ENCODE results near the gene KCNJ16. TPM values are rescaled to one million over a fixed set of nuclear protein-coding genes. Genes with fewer than 3 reads are reported as not detected.
A peak's percentile ranks its signal among the peaks of the same experiment; 100 is the strongest.

The KCNJ16 gene
- total RNA-seq, 2 donors from 2014 or later: 53.4 to 58.6 TPM

DNA sequence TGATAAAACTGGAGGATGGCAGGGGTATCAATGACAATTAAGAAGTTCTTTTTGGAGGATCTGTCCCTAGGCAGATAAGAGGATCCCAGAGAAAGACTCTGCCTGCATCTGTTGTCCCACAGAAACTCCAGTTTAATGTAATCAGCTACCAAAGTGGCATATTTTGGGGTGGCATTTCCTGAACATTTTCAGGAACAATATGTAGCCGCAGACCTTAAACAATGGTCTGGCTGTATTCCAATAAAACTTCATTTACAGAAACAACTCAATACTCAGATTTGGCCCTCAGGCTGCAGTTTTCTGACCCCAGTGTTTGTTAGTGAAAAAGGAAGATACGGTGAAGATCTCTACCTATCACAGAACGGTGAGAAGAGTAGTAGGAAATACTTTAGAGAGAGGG, 46.1 kb downstream of the KCNJ16 start:
- intact Hi-C loops (cut with DNase I): no loop called here
- DNase-seq: no peak
- Histone ChIP-seq H3K36me3 (replicated peaks in 1 of 2; ENCODE audit: insufficient read depth in 1 of 2, low read depth in 2 of 2) (no peaks in the 10 kb centered on the region), H3K4me1 (peaks cover 19% of the 10 kb centered on the region), H3K9me3 (no peaks in the 10 kb centered on the region), H3K27me3 (no peaks in the 10 kb centered on the region), H3K4me3 (no peak overlapping the region), H3K27ac (no peak overlapping the region)
- TF ChIP-seq, protein P1, sequence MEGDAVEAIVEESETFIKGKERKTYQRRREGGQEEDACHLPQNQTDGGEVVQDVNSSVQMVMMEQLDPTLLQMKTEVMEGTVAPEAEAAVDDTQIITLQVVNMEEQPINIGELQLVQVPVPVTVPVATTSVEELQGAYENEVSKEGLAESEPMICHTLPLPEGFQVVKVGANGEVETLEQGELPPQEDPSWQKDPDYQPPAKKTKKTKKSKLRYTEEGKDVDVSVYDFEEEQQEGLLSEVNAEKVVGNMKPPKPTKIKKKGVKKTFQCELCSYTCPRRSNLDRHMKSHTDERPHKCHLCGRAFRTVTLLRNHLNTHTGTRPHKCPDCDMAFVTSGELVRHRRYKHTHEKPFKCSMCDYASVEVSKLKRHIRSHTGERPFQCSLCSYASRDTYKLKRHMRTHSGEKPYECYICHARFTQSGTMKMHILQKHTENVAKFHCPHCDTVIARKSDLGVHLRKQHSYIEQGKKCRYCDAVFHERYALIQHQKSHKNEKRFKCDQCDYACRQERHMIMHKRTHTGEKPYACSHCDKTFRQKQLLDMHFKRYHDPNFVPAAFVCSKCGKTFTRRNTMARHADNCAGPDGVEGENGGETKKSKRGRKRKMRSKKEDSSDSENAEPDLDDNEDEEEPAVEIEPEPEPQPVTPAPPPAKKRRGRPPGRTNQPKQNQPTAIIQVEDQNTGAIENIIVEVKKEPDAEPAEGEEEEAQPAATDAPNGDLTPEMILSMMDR (IDR thresholded peaks at IDR 0.05): no peak
- TF ChIP-seq POLR2A (IDR thresholded peaks at IDR 0.05): no peak
- ATAC-seq: no peak
- WGBS, 2 donors: 77 to 79% methylated on average over 3 of the region's 3 CpGs

DNA sequence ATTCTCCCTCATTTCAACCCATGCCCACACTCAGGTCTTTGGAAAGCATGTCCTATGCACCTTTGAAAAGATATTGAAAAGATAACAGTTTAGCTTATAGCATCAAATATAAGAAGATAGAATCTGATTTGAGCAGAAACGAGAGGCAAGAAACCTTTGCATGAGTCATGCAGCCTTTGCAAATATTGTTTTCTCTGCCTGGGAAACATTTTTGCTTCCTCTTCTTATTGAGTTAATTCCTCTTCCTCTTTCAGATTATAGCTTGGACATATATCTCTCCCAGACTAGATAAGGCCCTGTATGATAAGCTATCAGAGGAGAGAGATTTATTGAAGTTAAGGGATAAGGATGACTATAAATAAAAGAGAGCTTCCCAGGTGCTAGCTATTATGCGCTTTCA, 48.2 kb downstream of the KCNJ16 start:
- Histone ChIP-seq H3K27me3 (no peaks in the 10 kb centered on the region), H3K4me3 (no peak overlapping the region), H3K27ac (no peak overlapping the region), H3K4me1 (peaks cover 19% of the 10 kb centered on the region), H3K9me3 (no peaks in the 10 kb centered on the region), H3K36me3 (replicated peaks in 1 of 2; ENCODE audit: insufficient read depth in 1 of 2, low read depth in 2 of 2) (no peaks in the 10 kb centered on the region)
- intact Hi-C loops (cut with DNase I): no loop called here
- TF ChIP-seq, protein P1 (IDR thresholded peaks at IDR 0.05): no peak
- TF ChIP-seq POLR2A (IDR thresholded peaks at IDR 0.05): no peak
- no peak for ATAC-seq
- 64 to 69% methylated on average over 2 of the region's 2 CpGs for WGBS, 2 donors
- DNase-seq: no peak

DNA sequence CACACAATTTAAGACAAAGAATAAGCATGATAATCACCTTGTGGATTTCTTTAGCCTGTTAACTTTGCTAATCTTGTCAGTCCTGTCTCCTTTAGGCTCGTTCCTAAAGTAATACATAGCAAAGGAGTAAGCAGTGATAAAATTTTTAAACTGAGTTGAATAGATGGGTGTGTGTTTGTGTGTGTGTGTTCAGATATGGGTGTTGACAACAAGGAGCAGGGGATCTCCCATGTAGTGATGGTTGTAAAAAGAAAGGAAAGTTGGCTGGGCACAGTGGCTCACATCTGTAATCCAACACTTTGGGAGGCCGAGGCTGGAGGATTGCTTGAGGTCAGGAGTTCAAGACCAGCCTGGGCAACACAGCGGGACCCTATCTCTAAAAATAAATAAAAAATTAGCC, 49.7 kb downstream of the KCNJ16 start:
- H3K27ac ChIP-seq: no peak overlapping the region
- DNase-seq (no peak), ATAC-seq (no peak)
- H3K36me3 ChIP-seq (replicated peaks in 1 of 2; ENCODE audit: insufficient read depth in 1 of 2, low read depth in 2 of 2): no peaks in the 10 kb centered on the region
- intact Hi-C loops (cut with DNase I): no loop called here
- H3K4me3 ChIP-seq: no peak overlapping the region
- H3K9me3 ChIP-seq: no peaks in the 10 kb centered on the region
- WGBS, 2 donors: 73 to 81% methylated on average over 3 of the region's 3 CpGs
- TF ChIP-seq POLR2A (IDR thresholded peaks at IDR 0.05): no peak
- TF ChIP-seq, protein P1 (IDR thresholded peaks at IDR 0.05): no peak
- H3K4me1 ChIP-seq: peaks cover 11% of the 10 kb centered on the region
- H3K27me3 ChIP-seq: no peaks in the 10 kb centered on the region

DNA sequence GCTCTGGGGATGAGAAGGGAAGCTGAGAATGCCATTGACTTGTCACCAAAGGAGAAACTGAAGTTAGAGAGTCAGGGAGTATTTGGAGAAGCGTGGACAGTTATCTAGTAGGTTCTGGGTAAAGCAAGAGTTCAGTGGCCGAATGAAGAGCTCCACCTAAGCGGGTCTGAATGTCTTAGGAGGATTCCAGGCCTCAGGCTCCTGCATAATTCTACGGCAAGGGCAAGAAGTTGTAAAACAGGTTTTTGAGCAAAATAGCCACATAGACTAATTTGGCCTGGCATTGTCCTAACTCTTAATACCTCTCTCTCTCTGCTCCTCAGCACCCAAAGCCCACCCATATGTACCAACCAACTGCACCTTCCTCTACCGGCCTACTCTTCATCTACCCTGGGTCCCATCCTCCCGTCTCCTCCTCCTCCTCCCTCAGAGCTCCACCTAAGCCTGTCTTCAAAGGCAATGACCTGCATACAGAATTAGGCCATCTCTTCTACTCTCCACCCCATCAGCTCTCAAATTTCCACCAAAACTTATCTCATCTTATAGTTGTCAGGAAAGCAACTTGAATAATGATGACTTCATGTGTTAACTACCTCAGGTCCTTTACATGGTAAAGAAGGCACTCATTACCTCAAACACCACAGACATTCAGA, 52.3 kb downstream of the KCNJ16 start:
- peak overlapping the region in 2 of 4 donors; percentile 4 to 16 for H3K27ac ChIP-seq
- no peaks in the 10 kb centered on the region for H3K4me1 ChIP-seq
- DNase-seq (no peak), ATAC-seq (peak; percentile 21)
- WGBS, 2 donors: 71 to 85% methylated on average over 6 of the region's 6 CpGs
- no peak for TF ChIP-seq POLR2A (IDR thresholded peaks at IDR 0.05)
- TF ChIP-seq, protein P1 (IDR thresholded peaks at IDR 0.05): no peak
- H3K9me3 ChIP-seq: no peaks in the 10 kb centered on the region
- intact Hi-C loops (cut with DNase I): no loop called here
- H3K27me3 ChIP-seq: no peaks in the 10 kb centered on the region
- peaks cover 0 to under 1% of the 10 kb centered on the region in 2 donors for H3K36me3 ChIP-seq (replicated peaks in 1 of 2; ENCODE audit: insufficient read depth in 1 of 2, low read depth in 2 of 2)
- no peak overlapping the region for H3K4me3 ChIP-seq

DNA sequence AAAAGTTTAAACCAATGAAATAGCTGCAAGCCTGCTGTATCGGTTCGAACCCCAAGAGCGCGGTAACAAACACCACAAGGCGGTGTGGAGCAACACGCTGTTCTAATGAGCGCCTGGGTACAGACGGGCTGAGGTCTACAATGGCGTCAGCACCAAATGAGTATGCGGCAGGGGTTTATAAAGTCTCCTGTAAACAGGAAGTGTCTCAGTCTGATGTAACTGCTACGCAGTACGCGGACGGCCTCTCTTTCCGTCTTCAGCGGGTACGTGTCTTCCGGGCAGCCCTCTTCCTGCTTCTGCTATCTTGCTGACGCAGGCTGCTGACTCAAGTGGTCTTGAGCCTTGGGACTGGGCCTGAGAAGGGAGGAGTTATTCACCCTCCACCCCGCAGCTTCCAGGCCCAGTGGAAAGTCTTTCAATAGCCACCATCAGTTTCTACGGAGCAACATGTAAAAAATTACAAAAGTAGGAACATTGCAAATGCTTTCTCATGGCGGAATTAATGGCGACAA, 53.8 kb downstream of the KCNJ16 start:
- intact Hi-C loops (cut with DNase I): no loop called here
- no peaks in the 10 kb centered on the region for H3K4me1 ChIP-seq
- H3K9me3 ChIP-seq: no peaks in the 10 kb centered on the region
- no peak overlapping the region for H3K4me3 ChIP-seq
- H3K27ac ChIP-seq: no peak overlapping the region
- peaks cover 3 to 4% of the 10 kb centered on the region in 2 donors for H3K36me3 ChIP-seq (replicated peaks in 1 of 2; ENCODE audit: insufficient read depth in 1 of 2, low read depth in 2 of 2)
- H3K27me3 ChIP-seq: no peaks in the 10 kb centered on the region
- no peak for TF ChIP-seq POLR2A (IDR thresholded peaks at IDR 0.05)
- TF ChIP-seq, protein P1 (IDR thresholded peaks at IDR 0.05): no peak
- 93% methylated on average over 23 of the region's 23 CpGs for WGBS, 2 donors
- ATAC-seq: no peak
- DNase-seq: no peak

Measured in body of pancreas (tissue), 4 donors.